ENCODE data around the gene GSK3B.

Gene GSK3B

DNA sequence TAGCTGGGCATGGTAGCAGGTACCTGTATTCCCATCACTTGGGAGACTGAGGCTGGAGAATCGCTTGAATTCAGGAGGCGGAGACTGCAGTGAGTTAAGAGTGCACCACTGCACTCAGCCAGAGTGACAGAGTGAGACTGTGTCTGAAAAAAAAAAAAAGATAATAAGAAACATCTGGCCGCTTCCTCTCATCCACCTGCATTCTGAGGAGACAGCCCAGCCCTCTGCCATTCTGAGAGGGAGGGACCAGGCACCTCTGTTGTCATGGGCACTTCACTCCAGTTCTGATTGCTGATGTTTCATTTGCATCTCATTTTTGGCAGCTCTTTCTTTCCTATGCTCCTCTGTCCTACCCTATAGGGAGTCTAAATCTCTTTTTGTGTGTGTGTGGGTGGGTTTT is 36.4 kb upstream of the GSK3B start:
- TF ChIP-seq, protein P1, sequence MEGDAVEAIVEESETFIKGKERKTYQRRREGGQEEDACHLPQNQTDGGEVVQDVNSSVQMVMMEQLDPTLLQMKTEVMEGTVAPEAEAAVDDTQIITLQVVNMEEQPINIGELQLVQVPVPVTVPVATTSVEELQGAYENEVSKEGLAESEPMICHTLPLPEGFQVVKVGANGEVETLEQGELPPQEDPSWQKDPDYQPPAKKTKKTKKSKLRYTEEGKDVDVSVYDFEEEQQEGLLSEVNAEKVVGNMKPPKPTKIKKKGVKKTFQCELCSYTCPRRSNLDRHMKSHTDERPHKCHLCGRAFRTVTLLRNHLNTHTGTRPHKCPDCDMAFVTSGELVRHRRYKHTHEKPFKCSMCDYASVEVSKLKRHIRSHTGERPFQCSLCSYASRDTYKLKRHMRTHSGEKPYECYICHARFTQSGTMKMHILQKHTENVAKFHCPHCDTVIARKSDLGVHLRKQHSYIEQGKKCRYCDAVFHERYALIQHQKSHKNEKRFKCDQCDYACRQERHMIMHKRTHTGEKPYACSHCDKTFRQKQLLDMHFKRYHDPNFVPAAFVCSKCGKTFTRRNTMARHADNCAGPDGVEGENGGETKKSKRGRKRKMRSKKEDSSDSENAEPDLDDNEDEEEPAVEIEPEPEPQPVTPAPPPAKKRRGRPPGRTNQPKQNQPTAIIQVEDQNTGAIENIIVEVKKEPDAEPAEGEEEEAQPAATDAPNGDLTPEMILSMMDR (IDR thresholded peaks at IDR 0.05; ENCODE audit: low read depth, low read length, missing control alignments) = no peak
- DNase-seq (ENCODE audit: low read depth) = no peak

DNA sequence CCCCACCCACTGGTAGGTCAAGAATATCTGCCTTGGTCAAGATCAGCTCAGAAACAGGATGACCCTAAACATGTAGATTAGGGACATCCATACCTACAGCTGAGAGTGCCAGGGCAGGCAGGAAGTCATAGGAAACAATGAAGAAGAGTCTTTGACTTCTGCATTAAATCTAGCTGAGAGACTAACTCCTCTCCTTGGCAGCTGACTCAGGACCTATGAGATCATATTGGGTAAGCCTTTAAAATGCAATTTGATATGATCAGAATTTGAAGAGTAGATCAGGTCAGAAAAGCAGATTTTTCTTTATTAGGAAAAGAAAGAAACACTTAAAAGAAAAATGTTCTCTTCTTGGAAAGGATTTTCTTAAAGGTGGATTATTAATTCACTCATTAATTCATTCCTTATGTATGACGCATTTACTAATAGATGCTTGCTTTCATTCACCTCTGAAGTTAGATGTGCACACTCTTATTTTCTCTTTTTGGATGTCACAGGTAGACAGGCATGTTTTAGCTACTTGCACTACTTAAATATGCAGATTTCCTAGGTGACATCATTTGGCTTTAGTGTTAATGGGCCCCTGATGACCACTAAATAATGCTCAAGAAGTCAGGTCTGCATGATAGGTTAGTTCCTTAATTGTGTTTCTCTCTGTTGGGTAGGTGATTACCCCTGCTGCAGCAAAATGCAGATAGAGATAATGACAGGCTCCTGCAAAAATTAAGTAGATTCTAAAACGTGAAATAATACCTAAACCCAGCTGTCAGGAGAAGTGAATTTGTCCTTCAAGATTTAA is 35.7 kb upstream of the GSK3B start:
- H3K4me3 ChIP-seq (ENCODE audit: low read depth, low read length) = no peak overlapping the region
- TF ChIP-seq, protein P1 (IDR thresholded peaks at IDR 0.05; ENCODE audit: low read depth, low read length, missing control alignments) = no peak
- DNase-seq (ENCODE audit: low read depth) = no peak

More for the DNA sequence above, 36.4 kb upstream of the GSK3B start:
- H3K4me3 ChIP-seq (ENCODE audit: low read depth, low read length) = no peak overlapping the region

DNA sequence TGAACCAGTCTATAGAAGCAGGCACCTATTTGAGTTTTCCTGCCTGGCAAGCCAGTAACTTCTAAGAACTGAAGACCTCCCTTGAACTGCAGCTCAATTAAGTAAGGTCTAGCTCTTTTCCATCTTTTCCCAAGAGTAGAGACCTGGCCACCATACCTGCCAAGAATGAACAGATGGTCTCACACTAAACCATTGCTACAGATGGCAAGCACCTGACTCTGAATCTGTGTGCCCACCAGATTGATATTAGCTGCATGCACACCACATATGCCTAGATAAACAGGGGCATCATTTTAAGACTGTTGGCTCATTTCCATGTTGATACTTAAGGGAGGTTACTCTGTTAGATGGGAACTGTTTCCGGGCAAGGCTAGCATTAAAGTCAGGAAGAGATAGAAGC is 34.8 kb upstream of the GSK3B start:
- no peak overlapping the region for H3K4me3 ChIP-seq (ENCODE audit: low read depth, low read length)
- TF ChIP-seq, protein P1 (IDR thresholded peaks at IDR 0.05; ENCODE audit: low read depth, low read length, missing control alignments) = no peak
- DNase-seq (ENCODE audit: low read depth) = no peak

DNA sequence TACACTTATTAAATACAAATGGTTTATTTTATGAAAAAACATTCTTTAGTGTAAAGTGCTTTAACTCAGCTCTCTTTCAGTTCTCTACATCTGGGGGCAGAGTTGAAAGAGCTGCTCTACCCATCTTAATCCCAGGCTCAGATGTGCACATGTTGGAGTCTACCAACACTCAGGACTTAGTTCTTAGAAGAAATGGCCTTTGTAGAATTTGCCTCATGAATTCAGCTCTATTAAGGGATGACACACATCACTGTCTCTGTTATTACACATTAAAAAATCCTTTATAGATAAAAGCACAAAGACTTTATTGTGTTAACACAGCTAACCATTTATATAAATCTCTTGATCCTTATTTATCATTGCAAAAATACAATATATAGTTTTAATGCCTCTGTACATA is 31.7 kb upstream of the GSK3B start:
- H3K4me3 ChIP-seq (ENCODE audit: low read depth, low read length) = no peak overlapping the region
- DNase-seq (ENCODE audit: low read depth) = no peak
- TF ChIP-seq, protein P1 (IDR thresholded peaks at IDR 0.05; ENCODE audit: low read depth, low read length, missing control alignments) = no peak

DNA sequence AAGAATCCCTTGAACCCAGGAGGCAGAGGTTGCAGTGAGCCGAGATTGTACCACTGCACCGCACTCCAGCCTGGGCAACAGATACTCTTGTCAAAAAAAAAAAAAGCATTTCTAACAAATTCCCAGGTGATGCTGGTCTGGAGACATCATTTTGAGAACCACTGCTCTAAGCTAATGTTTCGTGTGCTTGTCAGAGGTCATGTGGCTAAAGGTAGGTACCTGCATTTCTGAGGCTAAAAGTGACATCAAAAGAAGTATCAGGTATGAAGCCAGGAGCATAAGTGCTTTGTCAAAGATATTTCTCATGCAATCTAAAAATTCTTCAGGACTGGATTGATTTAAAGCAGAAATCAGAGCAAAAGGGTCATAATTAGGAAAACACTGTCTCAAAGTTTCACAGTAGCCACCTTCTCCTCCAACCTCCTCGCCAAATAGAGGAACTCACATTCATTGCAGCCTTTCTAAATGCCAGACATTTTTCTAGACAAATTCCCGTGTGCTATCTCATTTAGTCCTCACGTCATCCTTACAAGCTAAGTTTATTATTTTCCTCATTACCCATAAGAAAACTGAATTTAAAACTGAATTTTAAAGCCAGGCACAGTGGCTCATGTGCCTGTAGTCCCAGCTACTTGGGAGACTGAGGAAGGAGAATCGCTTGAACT is 25.7 kb upstream of the GSK3B start:
- H3K4me3 ChIP-seq (ENCODE audit: low read depth, low read length) = no peak overlapping the region
- TF ChIP-seq, protein P1 (IDR thresholded peaks at IDR 0.05; ENCODE audit: low read depth, low read length, missing control alignments) = no peak
- DNase-seq (ENCODE audit: low read depth) = no peak

DNA sequence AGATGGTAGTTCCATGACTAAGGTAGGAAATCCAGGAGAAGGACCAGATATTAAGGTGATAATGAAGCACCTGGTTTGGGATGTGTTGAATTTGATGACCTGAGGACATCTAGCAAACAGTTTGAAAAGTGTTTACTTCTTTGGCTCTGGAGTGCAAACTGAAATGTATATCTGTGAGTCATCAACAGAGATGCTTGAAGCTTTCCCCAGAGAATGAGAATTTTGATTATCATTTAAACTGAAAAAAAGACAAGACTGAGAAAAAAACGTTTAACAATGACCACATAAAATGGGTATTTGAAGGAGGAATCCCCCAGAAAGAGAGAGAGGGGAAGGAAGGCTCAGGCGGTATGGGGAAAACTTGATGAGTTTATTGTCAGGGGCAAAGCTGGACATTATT is 20.7 kb upstream of the GSK3B start:
- no peak overlapping the region for H3K4me3 ChIP-seq (ENCODE audit: low read depth, low read length)
- no peak for DNase-seq (ENCODE audit: low read depth)
- TF ChIP-seq, protein P1 (IDR thresholded peaks at IDR 0.05; ENCODE audit: low read depth, low read length, missing control alignments) = no peak
